GM21367 (cell line): ENCODE results near the gene ZNF445.
A peak's percentile ranks its signal among the peaks of the same experiment; 100 is the strongest.
"Not testable (repeated sequence)": the region's sequence is repeated elsewhere in the genome, so short reads cannot be mapped to it uniquely, and the experiment has no call there.

Experiments
- ATAC-seq: cut with Tn5 transposase; IDR thresholded peaks from one replicate; pipeline ENCODE4 v1.9.1; 2021; ENCODE audit not compliant: unreplicated experiment

Gene ZNF445

GRCh38 chr3:44477312-44478030, at the start of gene ZNF445:
Gene ZNF445, minus strand, starts transcription at chr3:44477670. Its CDS starts 22,121 bp downstream, at chr3:44455549.
- peak; percentile 73 for ATAC-seq

- no peak for ATAC-seq
These were observed 47.6 kb upstream of the ZNF445 start for GRCh38 chr3:44525060-44525459.

- ATAC-seq = no peak
These were observed 45.0 kb upstream of the ZNF445 start for GRCh38 chr3:44522494-44522933.

GRCh38 chr3:44521721-44522120, 44.3 kb upstream of the ZNF445 start:
- ATAC-seq = no peak

- no peak for ATAC-seq
These were observed 41.3 kb upstream of the ZNF445 start for GRCh38 chr3:44518782-44519156.

- no peak for ATAC-seq
These were observed 38.8 kb upstream of the ZNF445 start for GRCh38 chr3:44516230-44516629.

- ATAC-seq = no peak
These were observed 36.0 kb upstream of the ZNF445 start for GRCh38 chr3:44513513-44513912.

- ATAC-seq = no peak
These were observed 33.7 kb upstream of the ZNF445 start for GRCh38 chr3:44511238-44511566.

- peak; percentile 36 for ATAC-seq
These were observed 32.5 kb upstream of the ZNF445 start for GRCh38 chr3:44510000-44510368.

- peak; percentile 18 for ATAC-seq
These were observed 32.0 kb upstream of the ZNF445 start for GRCh38 chr3:44509393-44509921.

GRCh38 chr3:44506961-44507360, 29.5 kb upstream of the ZNF445 start:
- ATAC-seq = no peak

GRCh38 chr3:44506556-44506955, 29.1 kb upstream of the ZNF445 start:
- ATAC-seq = no peak

- ATAC-seq = no peak
These were observed 27.1 kb upstream of the ZNF445 start for GRCh38 chr3:44504566-44504965.

- ATAC-seq = not testable (repeated sequence)
These were observed 25.7 kb upstream of the ZNF445 start for GRCh38 chr3:44503178-44503577.

GRCh38 chr3:44501971-44502370, 24.5 kb upstream of the ZNF445 start:
- no peak for ATAC-seq

- not testable (repeated sequence) for ATAC-seq
These were observed 22.4 kb upstream of the ZNF445 start for GRCh38 chr3:44499899-44500168.

- no peak for ATAC-seq
These were observed 21.9 kb upstream of the ZNF445 start for GRCh38 chr3:44499149-44499898.

GRCh38 chr3:44495636-44496415, 18.4 kb upstream of the ZNF445 start:
- no peak for ATAC-seq

- ATAC-seq = no peak
These were observed 15.0 kb upstream of the ZNF445 start for GRCh38 chr3:44492496-44492895.

GRCh38 chr3:44482721-44483120, 5.3 kb upstream of the ZNF445 start:
- no peak for ATAC-seq

- ATAC-seq = no peak
These were observed 1.2 kb upstream of the ZNF445 start for GRCh38 chr3:44478606-44479094.

GRCh38 chr3:44478055-44478468, 592 bp upstream of the ZNF445 start:
- ATAC-seq = no peak
